Right ventricle myocardium superior (tissue), 1 donor: Measurements from ENCODE around the gene MTMR1. TPM values are rescaled to one million over a fixed set of nuclear protein-coding genes. Genes with fewer than 3 reads are reported as not detected.

Source experiments
- total RNA-seq: library from RNA; stranded (reverse); fragmentation: NEBNext Ultra II Directional; extraction: Animal tissue kit (Norgen Biotek cat#: 25700); gene quantifications from one replicate; pipeline ENCODE4 v1.2.1, GENCODE V29; 2021
- donor health status: DM: no; HTN: yes; CAD: no; lungs with severe emphysema.

Gene MTMR1
- total RNA-seq, 1 donor from 2014 or later = 17.9 TPM

Other genes starting within 250 kb of the MTMR1 start
- gene MTM1, start 124.8 kb upstream of the MTMR1 start, total RNA-seq = 8.7 TPM
- gene CD99L2, start 205.3 kb downstream of the MTMR1 start, total RNA-seq = 71.5 TPM